NOMO-1 (cell line): ENCODE results near the gene GGA3.
A peak's percentile ranks its signal among the peaks of the same experiment; 100 is the strongest.

Source experiments
- DNase-seq, 2 experiments: peaks; one replicate each; lab custom pipeline; 2025; ENCODE audit not compliant: unreplicated experiment in 2 of 2; lab: John Stamatoyannopoulos, UW

Gene GGA3

GRCh38 chr17:75250009-75250471 lies 11.4 kb downstream of the GGA3 start:
- peak in 1 of 2 experiments; percentile 42 for DNase-seq

- no peak for DNase-seq
These were observed 11.8 kb downstream of the GGA3 start for GRCh38 chr17:75249564-75249963.

- DNase-seq = no peak
These were observed 15.0 kb downstream of the GGA3 start for GRCh38 chr17:75246404-75246803.

GRCh38 chr17:75245011-75245410 lies 16.4 kb downstream of the GGA3 start:
- no peak for DNase-seq

GRCh38 chr17:75244133-75244866 lies 17.1 kb downstream of the GGA3 start:
- peak; percentile 74 to 94 for DNase-seq

GRCh38 chr17:75242461-75243042 lies 18.9 kb downstream of the GGA3 start:
- DNase-seq = no peak

GRCh38 chr17:75241996-75242460 lies 19.4 kb downstream of the GGA3 start:
- DNase-seq = no peak

- DNase-seq = no peak
These were observed 19.9 kb downstream of the GGA3 start for GRCh38 chr17:75241502-75241901.

GRCh38 chr17:75241143-75241430 lies 20.3 kb downstream of the GGA3 start:
- no peak for DNase-seq

GRCh38 chr17:75240394-75241142 lies 20.8 kb downstream of the GGA3 start:
- peak; percentile 16 to 37 for DNase-seq

GRCh38 chr17:75239778-75240393 lies 21.5 kb downstream of the GGA3 start:
- DNase-seq = no peak

GRCh38 chr17:75239214-75239613 lies 22.2 kb downstream of the GGA3 start:
- DNase-seq = no peak

GRCh38 chr17:75238684-75239191 lies 22.7 kb downstream of the GGA3 start:
- DNase-seq = peak; percentile 57 to 70

- no peak for DNase-seq
These were observed 23.3 kb downstream of the GGA3 start for GRCh38 chr17:75238020-75238580.

- DNase-seq = no peak
These were observed 24.0 kb downstream of the GGA3 start for GRCh38 chr17:75237100-75238014.

- DNase-seq = no peak
These were observed 28.6 kb downstream of the GGA3 start for GRCh38 chr17:75232786-75233185.

- no peak for DNase-seq
These were observed 29.5 kb downstream of the GGA3 start for GRCh38 chr17:75231741-75232464.

GRCh38 chr17:75231071-75231470 lies 30.3 kb downstream of the GGA3 start:
- no peak for DNase-seq

- peak; percentile 13 to 17 for DNase-seq
These were observed 32.6 kb downstream of the GGA3 start for GRCh38 chr17:75228847-75229246.
